HepG2 (cell line): ENCODE results near the gene ENG. TPM values are rescaled to one million over a fixed set of nuclear protein-coding genes. Genes with fewer than 3 reads are reported as not detected.
A peak's percentile ranks its signal among the peaks of the same experiment; 100 is the strongest.

ENCODE experiments used
- ATAC-seq: fragments of 200-7000 bp; cut with Tn5 transposase; 3 replicates; pipeline ENCODE4 v1.9.1; 2020; ENCODE audit warnings: mild to moderate bottlenecking, moderate library complexity
- BruUV-seq: library from RNA; stranded (reverse); fragments of 400-500 nt; replicated peaks from 2 replicates; lab custom pipeline; 2021; lab: Mats Ljungman, UMichigan
- CTCF ChIA-PET: fragments of 300-600 bp; formaldehyde crosslinking; extraction: SDS; loops from one replicate; lab custom pipeline; 2021; ENCODE audit warnings: low total read pairs, inconsistent platforms, low intra/inter-chr PET ratio; lab: Yijun Ruan, JAX
- POLR2A ChIA-PET: fragments of 350-600 bp; sonication (Branson Sonifier 250); formaldehyde crosslinking; loops from one replicate; lab custom pipeline; 2020; ENCODE audit warnings: antibody characterized with exemption, inconsistent platforms; lab: Yijun Ruan, JAX
- DNase-seq: peaks from one replicate; pipeline ENCODE4 v3.0.0-alpha.2; 2015; ENCODE audit warnings: low spot score
- FAIRE-seq: peaks from 3 replicates; lab custom pipeline; 2011; peaks lifted over from hg19 to GRCh38; lab: Jason Lieb, UNC
- H2AFZ ChIP-seq: one replicate; pipeline ENCODE4 v1.6.1; 2011; ENCODE audit warnings: low read length, inconsistent platforms
- H3K27ac ChIP-seq: fragments of 300-600 bp; 3 replicates; pipeline ENCODE4 v1.8.0; 2011; ENCODE audit warnings: mixed run types, mild to moderate bottlenecking, mixed read lengths, low read length, inconsistent platforms; ENCODE audit not compliant: insufficient read depth; ENCODE audit errors: extremely low read length
- H3K27me3 ChIP-seq, 2 experiments: fragments of 200-600 bp in 1 of 2; 2 replicates in 1 of 2; 3 replicates in 1 of 2; pipeline versions ENCODE4 v1.6.0 to v1.8.0; 2011; ENCODE audit warnings: low read length in 2 of 2, mild to moderate bottlenecking in 2 of 2, moderate library complexity in 2 of 2, inconsistent platforms in 1 of 2; ENCODE audit not compliant: insufficient read depth in 2 of 2, control insufficient read depth in 1 of 2
- H3K36me3 ChIP-seq, 2 experiments: fragments of 200-600 bp in 1 of 2; replicated peaks in 1 of 2; 2 replicates in 1 of 2; 3 replicates in 1 of 2; pipeline versions ENCODE4 v1.5.1 to v1.8.0; 2011; ENCODE audit warnings: low read length in 2 of 2, inconsistent platforms in 1 of 2; ENCODE audit not compliant: insufficient read depth in 2 of 2, control insufficient read depth in 1 of 2
- H3K4me1 ChIP-seq: 2 replicates; pipeline ENCODE4 v1.5.1; 2012; ENCODE audit warnings: low read length, inconsistent platforms; ENCODE audit not compliant: insufficient read depth
- H3K4me2 ChIP-seq: 2 replicates; pipeline ENCODE4 v1.6.0; 2011; ENCODE audit warnings: low read depth, low read length, inconsistent platforms
- H3K4me3 ChIP-seq, 3 experiments: fragments of 200-600 bp in 1 of 3; sonication (generic), shearing (Covaris generic) in 1 of 3; replicated peaks in 1 of 3; 2 replicates each; pipeline ENCODE4 v1.5.1; 2011 to 2016; ENCODE audit warnings: low read length in 3 of 3, inconsistent platforms in 2 of 3, low read depth in 2 of 3, mild to moderate bottlenecking in 2 of 3, control low read depth in 1 of 3, mixed read lengths in 1 of 3; ENCODE audit not compliant: insufficient read depth in 1 of 3
- H3K79me2 ChIP-seq: one replicate; pipeline ENCODE4 v1.6.1; 2011; ENCODE audit warnings: low read length, inconsistent platforms; ENCODE audit not compliant: insufficient read depth
- H3K9ac ChIP-seq: 2 replicates; pipeline ENCODE4 v1.6.0; 2011; ENCODE audit warnings: mild to moderate bottlenecking, low read depth, low read length, inconsistent platforms; ENCODE audit not compliant: insufficient read depth
- H3K9me3 ChIP-seq: 2 replicates; pipeline ENCODE4 v1.5.1; 2012; ENCODE audit warnings: mild to moderate bottlenecking, low read length
- H4K20me1 ChIP-seq: 2 replicates; pipeline ENCODE4 v1.6.0; 2011; ENCODE audit warnings: inconsistent platforms, mild to moderate bottlenecking, low read length, moderate library complexity; ENCODE audit not compliant: insufficient read depth
- ASH2L ChIP-seq: fragments of 300-600, 200-600 bp; sonication (generic); IDR thresholded peaks from 2 replicates; pipeline ENCODE4 v1.7.0; 2017; ENCODE audit warnings: low read depth, mild to moderate bottlenecking, moderate library complexity, mixed read lengths, low read length; ENCODE audit not compliant: insufficient read length
- HMG20A ChIP-seq: IDR thresholded peaks from 2 replicates; pipeline ENCODE4 v1.6.1; 2016; ENCODE audit warnings: borderline replicate concordance
- HMG20B ChIP-seq: conservative IDR thresholded peaks from 2 replicates; pipeline ENCODE4 v1.6.1; 2016; ENCODE audit warnings: missing genetic modification reagents, missing compliant biosample characterization
- KLF12 ChIP-seq: sonication (generic); formaldehyde crosslinking; IDR thresholded peaks from 2 replicates; pipeline ENCODE4 v1.4.0; 2020; ENCODE audit warnings: missing genetic modification reagents, borderline replicate concordance
- REPIN1 ChIP-seq: sonication (generic); formaldehyde crosslinking; IDR thresholded peaks from 2 replicates; pipeline ENCODE4 v1.8.0; 2022; ENCODE audit warnings: missing genetic modification reagents, low read depth, mild to moderate bottlenecking, borderline replicate concordance
- ZFP41 ChIP-seq: sonication (generic); formaldehyde crosslinking; IDR thresholded peaks from 2 replicates; pipeline ENCODE4 v1.4.0; 2020; ENCODE audit warnings: mild to moderate bottlenecking, missing genetic modification reagents, borderline replicate concordance
- ZMYM4 ChIP-seq: sonication (generic); formaldehyde crosslinking; IDR thresholded peaks from 2 replicates; pipeline ENCODE4 v1.8.1; 2023; ENCODE audit warnings: mild to moderate bottlenecking, missing genetic modification reagents
- ZNF354B ChIP-seq: sonication (generic); formaldehyde crosslinking; IDR thresholded peaks from 2 replicates; pipeline ENCODE4 v1.8.0; 2022; ENCODE audit warnings: mild to moderate bottlenecking, missing genetic modification reagents
- ZNF382 ChIP-seq: sonication (generic); formaldehyde crosslinking; IDR thresholded peaks from 2 replicates; pipeline ENCODE4 v1.5.0; 2020; ENCODE audit warnings: missing genetic modification reagents, mild to moderate bottlenecking, borderline replicate concordance
- ZNF598 ChIP-seq: sonication (generic); formaldehyde crosslinking; IDR thresholded peaks from 2 replicates; pipeline ENCODE4 v1.5.1; 2020; ENCODE audit warnings: mild to moderate bottlenecking, missing genetic modification reagents, borderline replicate concordance
- ZNF891 ChIP-seq: sonication (generic); formaldehyde crosslinking; IDR thresholded peaks from 2 replicates; pipeline ENCODE4 v1.5.0; 2020; ENCODE audit warnings: mild to moderate bottlenecking, missing genetic modification reagents
- WGBS: methylation state at CpG from one replicate; pipeline ENCODE4 v1.1.6; 2017; ENCODE audit warnings: low lambda C conversion rate; 5-methylcytosine and 5-hydroxymethylcytosine counted together
- in situ Hi-C: cut with HindIII; loops from 2 replicates; pipeline ENCODE4 v1.10.0; 2017; ENCODE audit warnings: low pct_unique_long_range_greater_than_20kb; ENCODE audit not compliant: extremely low pct_ligation_motif_present
- intact Hi-C: fragments of 100-400 bp; cut with micrococcal nuclease; formaldehyde crosslinking; loops from one replicate; pipeline ENCODE4 v1.10.0; 2022; ENCODE audit not compliant: unreplicated experiment
- polyA plus RNA-seq, 8 experiments: library from polyadenylated mRNA; depleted of rRNA in 3 of 8; stranded (reverse) in 7 of 8; unstranded in 1 of 8; fragments of >200 nt; fragmentation: Illumina TruSeq in 4 of 8; extraction: Trizol in 4 of 8; gene quantifications; 2 replicates each; pipeline versions ENCODE4 v1.2.1 to v1.2.3, GENCODE V29; 2011 to 2016; ENCODE audit warnings: low read depth in 4 of 8, missing spikeins in 1 of 8, mixed read lengths in 1 of 8; ENCODE audit not compliant: insufficient read depth in 1 of 8
- total RNA-seq, 5 experiments: library from RNA; depleted of rRNA; stranded (reverse); fragments of >200 nt; fragmentation: Illumina TruSeq; extraction: Trizol; gene quantifications; 2 replicates each; pipeline ENCODE4 v1.2.3, GENCODE V29; 2016; ENCODE audit warnings: low read depth in 1 of 5
- TF ChIP-seq, protein P1 (sequence below): sonication (generic); formaldehyde crosslinking; IDR thresholded peaks from 2 replicates; pipeline ENCODE4 v1.8.1; 2022; ENCODE audit warnings: mild to moderate bottlenecking, missing genetic modification reagents
- TF ChIP-seq, protein P2 (sequence below): sonication (generic); formaldehyde crosslinking; IDR thresholded peaks from 2 replicates; pipeline ENCODE4 v1.4.0; 2020; ENCODE audit warnings: missing genetic modification reagents
- TF ChIP-seq, protein P3 (sequence below): sonication (generic); formaldehyde crosslinking; IDR thresholded peaks from 2 replicates; pipeline ENCODE4 v1.5.0; 2020; ENCODE audit warnings: missing genetic modification reagents, mild to moderate bottlenecking, borderline replicate concordance

ENG gene
- total and polyA plus RNA-seq, 2 of the 13 experiments (the other 11 are each of a cell fraction or from before 2014, with no cell fraction given) = 0.02 to 1.1 TPM

DNA sequence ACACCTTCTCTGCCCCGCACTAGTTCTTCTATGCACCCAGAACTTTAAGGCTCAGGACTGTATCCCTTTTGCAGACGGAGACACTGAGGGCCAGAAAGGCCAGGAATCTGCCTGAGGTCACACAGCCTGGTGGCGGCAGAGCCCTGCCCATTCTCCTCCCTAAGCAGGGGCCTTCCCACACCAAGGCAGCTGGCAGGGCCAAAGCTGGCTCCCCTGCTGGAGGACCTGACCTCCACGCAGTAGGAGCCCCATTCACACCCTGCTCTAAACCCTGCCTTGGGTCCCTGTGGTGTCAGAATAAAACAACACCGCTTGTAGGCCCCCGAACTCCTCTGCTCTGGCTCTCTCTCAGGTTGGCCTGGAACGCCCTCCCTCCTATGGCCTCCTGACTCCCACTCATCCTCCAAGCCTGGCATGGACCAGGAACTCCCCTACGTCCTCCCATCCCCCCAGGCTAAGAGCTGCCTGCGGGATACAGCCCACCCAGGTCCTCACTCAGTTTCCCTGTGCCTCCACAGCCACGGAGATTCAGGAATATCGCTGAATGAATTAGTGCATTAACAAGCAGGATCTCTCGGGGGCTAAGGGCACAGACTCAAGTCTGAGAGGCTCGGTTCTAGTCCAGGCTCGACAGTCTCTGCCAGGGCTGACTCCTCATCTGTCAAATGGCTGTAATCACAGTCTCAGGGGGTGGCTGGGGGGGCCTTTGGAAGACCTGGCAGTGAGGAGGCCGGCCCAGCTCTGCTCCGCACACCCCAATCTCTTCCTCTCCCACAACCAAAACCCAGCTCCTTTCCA, 42.1 kb upstream of the ENG start (continued):
- TF ChIP-seq, protein P1, sequence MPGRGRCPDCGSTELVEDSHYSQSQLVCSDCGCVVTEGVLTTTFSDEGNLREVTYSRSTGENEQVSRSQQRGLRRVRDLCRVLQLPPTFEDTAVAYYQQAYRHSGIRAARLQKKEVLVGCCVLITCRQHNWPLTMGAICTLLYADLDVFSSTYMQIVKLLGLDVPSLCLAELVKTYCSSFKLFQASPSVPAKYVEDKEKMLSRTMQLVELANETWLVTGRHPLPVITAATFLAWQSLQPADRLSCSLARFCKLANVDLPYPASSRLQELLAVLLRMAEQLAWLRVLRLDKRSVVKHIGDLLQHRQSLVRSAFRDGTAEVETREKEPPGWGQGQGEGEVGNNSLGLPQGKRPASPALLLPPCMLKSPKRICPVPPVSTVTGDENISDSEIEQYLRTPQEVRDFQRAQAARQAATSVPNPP (CRISPR knock-in tag) = 0 out of 2 replicates have a peak, but pooled peaks have one; percentile 48
- TF ChIP-seq ZMYM4 (CRISPR knock-in tag) (0 out of 2 replicates have a peak, but pooled peaks have one; percentile 4), KLF12 (CRISPR knock-in tag) (no peak), ASH2L (no peak), HMG20B (CRISPR knock-in tag) (no peak), ZNF598 (0 out of 2 replicates have a peak, but pooled peaks have one; percentile 52), ZNF891 (CRISPR knock-in tag) (no peak), ZNF382 (CRISPR knock-in tag) (no peak), ZFP41 (CRISPR knock-in tag) (no peak), ZNF354B (CRISPR knock-in tag) (0 out of 2 replicates have a peak, but pooled peaks have one; percentile 45)

DNA sequence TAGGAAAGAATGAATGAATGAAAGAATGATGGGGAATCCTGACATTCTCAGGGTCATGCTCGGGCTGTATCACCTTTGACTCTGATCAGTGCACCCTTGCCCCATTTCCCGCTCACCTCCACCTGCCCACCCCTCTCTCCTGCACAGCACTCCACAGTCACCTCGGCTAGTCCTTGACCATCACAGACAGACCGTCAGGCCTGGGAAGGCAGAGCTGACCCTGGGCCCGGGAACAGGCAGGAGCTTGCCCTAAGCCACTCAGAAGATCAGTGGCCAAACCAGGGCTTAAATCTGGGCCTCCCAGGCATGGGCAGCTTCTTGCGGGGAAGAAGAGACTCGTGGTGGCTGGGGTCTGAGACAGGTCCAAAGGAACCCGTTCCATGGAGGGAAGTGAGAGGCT, 41.4 kb upstream of the ENG start:
- DNase-seq (no peak), FAIRE-seq (no peak), ATAC-seq (no peak)
- Histone ChIP-seq H3K4me3 (0 out of 6 replicates have a peak overlapping the region, but pooled peaks of 1 of the 3 experiments have one; percentile 67), H3K79me2 (peaks cover 19% of the 10 kb centered on the region), H2AFZ (no peak overlapping the region), H3K36me3 (peaks cover 27 to 46% of the 10 kb centered on the region in 2 experiments), H3K27ac (peak overlapping the region; percentile 92), H3K9me3 (peaks cover 17% of the 10 kb centered on the region), H3K27me3 (no peaks in the 10 kb centered on the region), H4K20me1 (no peaks in the 10 kb centered on the region), H3K9ac (peak overlapping the region; percentile 75; the same call in 1 of the 2 replicates), H3K4me2 (peak overlapping the region; percentile 86; the same call in 1 of the 2 replicates), H3K4me1 (peaks cover 40% of the 10 kb centered on the region)
- CTCF ChIA-PET = no interaction called here
- 98% methylated on average over 8 of the region's 8 CpGs for WGBS
- intact Hi-C loops = no loop called here
- POLR2A ChIA-PET = interaction anchor here (1.6 kb wide), 1 partner anchor 8 kb away, joined by 7 read pairs; no protein-coding TSS in a partner anchor
- TF ChIP-seq REPIN1 (no peak), HMG20A (CRISPR knock-in tag) (no peak)
- TF ChIP-seq, protein P2, sequence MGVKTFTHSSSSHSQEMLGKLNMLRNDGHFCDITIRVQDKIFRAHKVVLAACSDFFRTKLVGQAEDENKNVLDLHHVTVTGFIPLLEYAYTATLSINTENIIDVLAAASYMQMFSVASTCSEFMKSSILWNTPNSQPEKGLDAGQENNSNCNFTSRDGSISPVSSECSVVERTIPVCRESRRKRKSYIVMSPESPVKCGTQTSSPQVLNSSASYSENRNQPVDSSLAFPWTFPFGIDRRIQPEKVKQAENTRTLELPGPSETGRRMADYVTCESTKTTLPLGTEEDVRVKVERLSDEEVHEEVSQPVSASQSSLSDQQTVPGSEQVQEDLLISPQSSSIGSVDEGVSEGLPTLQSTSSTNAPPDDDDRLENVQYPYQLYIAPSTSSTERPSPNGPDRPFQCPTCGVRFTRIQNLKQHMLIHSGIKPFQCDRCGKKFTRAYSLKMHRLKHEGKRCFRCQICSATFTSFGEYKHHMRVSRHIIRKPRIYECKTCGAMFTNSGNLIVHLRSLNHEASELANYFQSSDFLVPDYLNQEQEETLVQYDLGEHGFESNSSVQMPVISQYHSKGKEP = no peak
- TF ChIP-seq, protein P3, sequence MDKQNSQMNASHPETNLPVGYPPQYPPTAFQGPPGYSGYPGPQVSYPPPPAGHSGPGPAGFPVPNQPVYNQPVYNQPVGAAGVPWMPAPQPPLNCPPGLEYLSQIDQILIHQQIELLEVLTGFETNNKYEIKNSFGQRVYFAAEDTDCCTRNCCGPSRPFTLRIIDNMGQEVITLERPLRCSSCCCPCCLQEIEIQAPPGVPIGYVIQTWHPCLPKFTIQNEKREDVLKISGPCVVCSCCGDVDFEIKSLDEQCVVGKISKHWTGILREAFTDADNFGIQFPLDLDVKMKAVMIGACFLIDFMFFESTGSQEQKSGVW (CRISPR knock-in tag) = no peak
- in situ Hi-C loops = no loop called here
- no TSS peak for BruUV-seq
